Measurements from ENCODE around the gene MBOAT2. TPM values are rescaled to one million over a fixed set of nuclear protein-coding genes. Genes with fewer than 3 reads are reported as not detected.

The MBOAT2 gene
- total and polyA plus RNA-seq, 5 experiments from 2014 or later: 0.82 to 1.8 (median 1.1) TPM; not detected in 1

DNA sequence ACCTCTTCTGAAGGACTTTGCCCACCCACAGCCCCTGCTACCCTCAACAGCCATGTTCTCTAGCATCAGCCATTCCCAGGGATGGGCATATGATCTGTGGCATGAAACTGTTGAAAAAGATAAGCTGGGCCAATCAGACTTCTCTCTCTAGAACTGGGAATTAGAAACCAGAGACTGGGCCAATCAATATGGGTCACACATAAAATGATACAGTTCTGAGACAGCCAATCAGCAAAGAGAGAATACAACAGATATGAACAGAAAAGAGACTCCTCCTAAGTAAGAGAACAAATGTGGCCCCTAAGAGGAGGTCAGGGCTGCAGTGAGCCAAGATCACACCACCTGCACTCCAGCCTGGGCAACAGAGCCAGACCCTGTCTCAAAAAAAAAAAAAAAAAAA lies 168.2 kb downstream of the MBOAT2 start:
- POLR2A ChIA-PET: interaction anchor here (0.5 kb wide), 1 partner anchor 1392 kb away, joined by 3 read pairs; no protein-coding TSS in a partner anchor
- H3K27ac Mint-ChIP-seq: peak overlapping the region in 1 of 10 donors; percentile 96
- no peaks in the 10 kb centered on the region for H3K27me3 Mint-ChIP-seq
- no peaks in the 10 kb centered on the region for H3K9me3 Mint-ChIP-seq
- H3K36me3 Mint-ChIP-seq: peaks cover 0 to 2% (median 0%) of the 10 kb centered on the region in 3 donors
- ATAC-seq (no peak), DNase-seq (no peak)
- H3K4me3 Mint-ChIP-seq: peak overlapping the region; percentile 36 to 100 (median 99)
- H3K4me1 Mint-ChIP-seq: peaks cover 38 to 74% (median 68%) of the 10 kb centered on the region in 4 donors

DNA sequence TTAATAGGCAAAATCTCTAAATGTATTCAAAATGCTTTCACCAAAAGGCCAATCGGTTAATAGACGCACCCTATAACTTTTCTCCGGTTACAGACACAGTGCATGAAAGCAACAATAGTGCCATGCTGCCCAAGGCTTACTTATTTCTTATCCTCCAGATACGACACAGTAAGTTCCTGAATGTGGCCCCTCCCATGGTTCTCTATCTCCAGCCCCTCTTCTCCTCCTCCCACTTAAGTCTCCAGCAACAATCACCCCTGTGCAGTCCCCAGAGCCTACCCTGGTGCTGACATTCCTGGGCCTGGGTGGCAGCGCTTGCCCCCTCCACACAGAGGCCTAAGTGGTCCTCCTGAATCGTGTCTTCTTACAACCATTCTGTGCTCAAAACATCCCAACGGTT lies 169.6 kb downstream of the MBOAT2 start:
- peak overlapping the region in 5 of 10 donors; percentile 17 to 99 (median 23) for H3K4me3 Mint-ChIP-seq
- ATAC-seq (no peak), DNase-seq (no peak)
- peaks cover 0 to 2% (median 0%) of the 10 kb centered on the region in 3 donors for H3K36me3 Mint-ChIP-seq
- no peaks in the 10 kb centered on the region for H3K27me3 Mint-ChIP-seq
- H3K4me1 Mint-ChIP-seq: peaks cover 46 to 84% (median 77%) of the 10 kb centered on the region in 4 donors
- POLR2A ChIA-PET: no interaction called here
- H3K27ac Mint-ChIP-seq: no peak overlapping the region
- no peaks in the 10 kb centered on the region for H3K9me3 Mint-ChIP-seq

DNA sequence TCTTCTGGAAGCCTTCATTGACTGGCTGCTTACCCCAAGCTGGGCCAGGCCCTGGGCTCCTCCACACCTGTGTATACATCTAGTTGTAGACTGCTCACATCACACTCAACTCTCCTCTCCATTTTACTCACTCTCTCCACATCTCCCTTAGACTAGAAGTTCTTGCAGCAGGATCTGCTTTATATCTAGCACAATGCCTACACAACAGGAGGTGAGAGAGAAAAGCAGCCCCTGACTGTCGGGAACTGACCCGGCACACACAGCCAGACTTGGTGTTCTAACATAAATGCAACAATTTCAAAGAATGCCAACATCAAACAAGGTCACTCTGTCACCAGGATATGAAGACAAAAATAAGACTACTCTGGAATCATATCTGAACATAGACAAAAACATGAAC lies 172.0 kb downstream of the MBOAT2 start:
- Mint-ChIP-seq H3K27ac (peak overlapping the region in 4 of 10 donors; percentile 21 to 78 (median 40)), H3K4me3 (peak overlapping the region in 3 of 10 donors; percentile 3 to 24 (median 4)), H3K27me3 (no peaks in the 10 kb centered on the region), H3K36me3 (peaks cover 6 to 15% (median 8%) of the 10 kb centered on the region in 3 donors), H3K4me1 (peaks cover 53 to 88% (median 74%) of the 10 kb centered on the region in 4 donors), H3K9me3 (no peaks in the 10 kb centered on the region)
- DNase-seq (no peak), ATAC-seq (no peak)
- POLR2A ChIA-PET: no interaction called here

DNA sequence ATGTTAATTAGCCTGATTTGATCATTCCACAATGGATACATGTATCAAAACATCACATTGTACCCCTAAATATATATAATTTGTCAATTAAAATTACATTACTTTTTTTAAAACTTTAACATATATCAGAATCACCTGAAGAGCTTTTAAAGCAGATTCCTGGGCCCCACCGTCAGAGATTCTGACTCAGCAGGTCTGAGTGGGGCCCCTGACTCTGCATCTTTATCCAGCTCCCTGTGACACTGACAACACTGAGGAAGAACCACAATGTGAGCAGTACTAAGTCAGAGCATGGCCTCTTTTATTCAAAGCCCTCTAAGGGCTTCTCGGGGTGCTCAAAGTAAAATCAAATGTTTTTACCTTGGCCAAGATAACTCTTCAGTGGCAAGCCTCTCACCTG lies 175.8 kb downstream of the MBOAT2 start:
- DNase-seq: no peak
- H3K4me1 Mint-ChIP-seq: peaks cover 32 to 51% (median 40%) of the 10 kb centered on the region in 4 donors
- POLR2A ChIA-PET: no interaction called here

DNA sequence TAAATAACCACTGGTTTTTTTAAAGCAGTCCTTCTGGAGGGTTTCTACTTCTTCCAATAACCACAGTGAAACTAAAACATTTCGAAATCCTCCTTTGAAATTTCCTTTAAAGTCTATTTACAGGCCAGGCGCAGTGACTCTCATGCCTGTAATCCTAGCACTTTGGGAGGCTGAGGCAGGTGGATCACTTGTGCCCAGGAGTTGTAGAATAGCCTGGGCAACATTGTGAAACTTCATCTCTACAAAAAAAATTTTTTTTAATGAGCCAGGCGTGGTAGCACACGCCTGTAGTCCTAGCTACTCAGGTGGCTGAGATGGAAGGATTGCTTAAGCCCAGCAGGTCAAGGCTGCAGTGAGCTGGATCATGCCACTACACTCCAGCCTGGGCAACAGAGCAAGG lies 181.3 kb downstream of the MBOAT2 start:
- ATAC-seq: no peak
- POLR2A ChIA-PET: no interaction called here
- no peaks in the 10 kb centered on the region for H3K27me3 Mint-ChIP-seq
- peaks cover 2 to 6% (median 4%) of the 10 kb centered on the region in 4 donors for H3K4me1 Mint-ChIP-seq
- peaks cover 13 to 66% (median 29%) of the 10 kb centered on the region in 3 donors for H3K36me3 Mint-ChIP-seq
- no peak overlapping the region for H3K4me3 Mint-ChIP-seq
- no peak overlapping the region for H3K27ac Mint-ChIP-seq
- no peak for DNase-seq
- no peaks in the 10 kb centered on the region for H3K9me3 Mint-ChIP-seq

More for the DNA sequence above, 175.8 kb downstream of the MBOAT2 start:
- Mint-ChIP-seq H3K4me3 (no peak overlapping the region), H3K27ac (peak overlapping the region in 2 of 10 donors; percentile 27 to 65), H3K9me3 (no peaks in the 10 kb centered on the region), H3K36me3 (peaks cover 11 to 33% (median 18%) of the 10 kb centered on the region in 3 donors), H3K27me3 (no peaks in the 10 kb centered on the region)
- no peak for ATAC-seq

DNA sequence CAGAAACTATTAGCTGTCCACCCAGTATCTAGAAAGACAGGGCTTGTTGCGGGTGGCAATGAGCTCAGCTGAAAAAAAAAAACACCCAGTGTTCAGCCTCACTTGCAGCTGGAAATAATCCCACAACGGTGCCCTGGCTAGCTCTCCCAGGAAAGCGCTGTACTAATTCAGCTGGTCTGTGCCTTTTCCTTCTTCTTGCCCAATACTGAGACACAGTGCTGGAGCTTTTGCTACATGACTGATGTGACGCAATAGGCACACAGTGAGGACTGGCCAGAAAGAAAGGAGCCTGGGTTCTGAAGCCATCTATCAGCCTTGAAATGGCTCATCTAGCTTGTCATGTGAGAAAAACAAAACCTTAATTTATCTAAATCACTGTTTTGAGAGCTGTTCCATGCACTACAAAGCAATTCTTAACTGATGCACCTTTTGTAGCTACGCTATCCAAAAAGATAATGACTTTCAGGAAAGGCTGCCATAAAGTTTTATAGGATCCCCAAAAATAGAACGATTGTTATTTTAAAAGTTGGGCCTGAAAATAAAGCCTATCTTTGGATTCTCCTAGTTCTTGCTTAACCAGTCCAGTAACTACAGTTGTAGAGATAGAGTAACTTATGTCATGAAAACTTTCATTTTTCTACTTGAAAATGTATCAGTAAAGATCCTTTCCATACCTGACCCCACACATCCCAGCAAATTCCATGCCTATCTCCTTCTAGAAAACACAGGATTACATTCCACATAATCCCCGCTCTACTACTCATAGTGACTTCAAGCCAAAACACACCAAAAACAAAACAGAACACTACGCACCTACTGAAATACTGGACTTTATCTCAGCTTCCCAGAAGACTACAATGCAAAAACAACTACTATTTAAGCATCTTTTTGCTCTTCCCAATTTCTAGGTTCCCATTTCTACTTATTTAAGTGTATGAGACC lies 181.9 kb downstream of the MBOAT2 start:
- Mint-ChIP-seq H3K4me1 (peaks cover 0 to 4% (median 4%) of the 10 kb centered on the region in 4 donors), H3K36me3 (peaks cover 11 to 65% (median 27%) of the 10 kb centered on the region in 3 donors), H3K4me3 (no peak overlapping the region), H3K9me3 (no peaks in the 10 kb centered on the region), H3K27ac (no peak overlapping the region), H3K27me3 (no peaks in the 10 kb centered on the region)
- POLR2A ChIA-PET: no interaction called here
- ATAC-seq (no peak), DNase-seq (no peak)

DNA sequence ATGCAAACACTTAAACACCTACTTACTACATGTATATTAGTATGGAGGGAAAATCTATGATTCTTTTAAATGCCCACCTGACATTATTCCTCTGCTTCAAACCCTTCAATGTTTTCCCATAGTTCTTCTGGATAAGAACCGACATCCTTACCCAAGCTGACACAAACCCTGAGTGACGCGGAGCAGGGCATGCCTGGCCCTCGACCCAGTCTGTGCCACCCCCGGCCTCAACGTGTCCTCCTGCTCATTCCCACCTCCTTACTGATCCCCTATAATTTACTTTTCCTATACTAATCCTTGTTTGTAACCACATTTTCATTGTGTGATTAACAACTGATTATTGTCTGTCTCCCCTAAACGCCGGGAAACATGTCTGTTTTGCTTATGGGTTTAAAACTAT lies 183.5 kb downstream of the MBOAT2 start:
- Mint-ChIP-seq H3K4me3 (no peak overlapping the region), H3K9me3 (no peaks in the 10 kb centered on the region), H3K27me3 (no peaks in the 10 kb centered on the region), H3K27ac (no peak overlapping the region), H3K36me3 (peaks cover 10 to 69% (median 23%) of the 10 kb centered on the region in 3 donors), H3K4me1 (peaks cover 0 to 4% (median 4%) of the 10 kb centered on the region in 4 donors)
- DNase-seq (no peak), ATAC-seq (no peak)
- POLR2A ChIA-PET: no interaction called here

DNA sequence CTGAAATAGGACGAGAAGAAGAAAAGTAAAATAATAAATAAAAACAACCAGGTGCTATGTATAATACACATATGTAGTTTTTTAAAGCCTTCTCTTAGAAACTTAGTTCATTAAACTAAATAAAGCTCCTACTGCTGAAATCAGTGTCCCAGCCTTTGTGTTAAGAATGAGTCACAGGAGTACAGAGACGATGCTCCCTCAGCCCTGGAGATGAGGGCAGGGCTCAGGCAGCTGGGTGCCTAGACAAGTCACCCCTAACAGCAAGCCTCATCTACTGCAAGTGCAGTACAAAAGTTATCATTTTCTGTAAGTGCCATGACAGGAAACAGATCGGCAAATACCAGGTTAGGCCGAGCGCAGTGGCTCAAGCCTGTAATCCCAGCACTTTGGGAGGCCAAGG lies 184.3 kb downstream of the MBOAT2 start:
- Mint-ChIP-seq H3K27me3 (no peaks in the 10 kb centered on the region), H3K27ac (no peak overlapping the region), H3K36me3 (peaks cover 6 to 69% (median 18%) of the 10 kb centered on the region in 3 donors), H3K4me1 (peaks cover 0 to 4% (median 4%) of the 10 kb centered on the region in 4 donors), H3K4me3 (no peak overlapping the region), H3K9me3 (no peaks in the 10 kb centered on the region)
- no peak for ATAC-seq
- no peak for DNase-seq
- POLR2A ChIA-PET: no interaction called here

DNA sequence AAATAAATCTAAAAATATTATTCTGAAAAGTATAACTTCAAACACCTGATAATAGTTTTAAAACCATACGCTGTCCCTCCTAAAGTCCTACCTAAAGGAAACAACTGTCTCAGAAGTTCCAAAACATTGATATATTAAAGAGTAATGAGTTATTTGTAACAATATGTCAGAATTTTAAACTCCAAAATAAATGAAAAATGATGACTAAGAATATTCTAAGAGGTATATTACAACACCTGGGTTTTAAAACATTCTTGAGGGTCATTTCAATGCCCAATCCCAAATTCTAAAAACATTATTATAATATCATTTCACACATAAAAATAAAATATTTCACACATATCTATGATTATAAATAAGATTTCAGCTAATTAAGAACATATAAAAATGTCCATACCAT lies 186.3 kb downstream of the MBOAT2 start:
- no peaks in the 10 kb centered on the region for H3K27me3 Mint-ChIP-seq
- H3K4me1 Mint-ChIP-seq: peaks cover 0 to 4% (median 4%) of the 10 kb centered on the region in 4 donors
- H3K27ac Mint-ChIP-seq: no peak overlapping the region
- no peak for ATAC-seq
- POLR2A ChIA-PET: no interaction called here
- DNase-seq: no peak
- H3K36me3 Mint-ChIP-seq: peaks cover 6 to 80% (median 22%) of the 10 kb centered on the region in 3 donors
- H3K9me3 Mint-ChIP-seq: no peaks in the 10 kb centered on the region
- H3K4me3 Mint-ChIP-seq: no peak overlapping the region

DNA sequence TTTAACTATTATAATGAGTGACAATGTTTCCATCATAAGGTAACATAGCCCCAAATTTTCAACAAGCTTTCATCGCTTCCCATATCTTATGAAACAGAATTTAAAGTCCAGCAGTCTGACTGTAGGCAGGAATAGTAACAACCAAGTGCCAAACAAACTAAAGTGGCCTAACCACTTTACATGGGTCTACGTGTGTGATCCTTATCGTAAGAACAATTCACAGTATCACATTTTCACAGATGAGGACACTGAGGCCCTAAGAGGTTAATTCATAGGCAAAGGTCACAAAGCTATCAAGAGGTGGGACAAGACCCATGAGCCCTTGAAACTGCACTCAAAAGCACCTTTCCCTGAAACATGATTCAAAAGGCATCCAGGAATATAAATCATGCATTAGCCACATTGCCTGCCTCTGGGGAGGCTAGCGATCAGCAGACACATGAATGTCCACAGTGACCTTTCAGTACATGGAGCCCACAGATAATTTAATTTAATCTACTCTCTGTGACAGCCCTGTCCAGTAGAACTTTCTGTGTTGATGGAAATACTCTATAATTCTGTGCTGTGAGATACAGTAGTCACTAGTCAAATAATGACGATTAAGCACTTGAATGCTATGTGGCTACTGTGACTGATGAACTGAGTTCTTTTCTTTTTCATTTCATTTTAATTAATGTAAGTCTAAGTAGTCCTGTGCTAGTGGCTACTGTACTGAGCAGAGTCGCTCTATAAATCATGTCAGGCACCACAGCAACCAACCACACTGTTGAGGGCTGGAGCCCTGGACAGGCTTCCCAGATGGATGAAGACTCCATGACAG lies 196.4 kb downstream of the MBOAT2 start:
- ATAC-seq (no peak), DNase-seq (no peak)
- Mint-ChIP-seq H3K4me3 (no peak overlapping the region), H3K9me3 (no peaks in the 10 kb centered on the region), H3K4me1 (peaks cover 0 to 14% (median 3%) of the 10 kb centered on the region in 4 donors), H3K36me3 (peaks cover 16 to 90% (median 66%) of the 10 kb centered on the region in 3 donors), H3K27ac (no peak overlapping the region), H3K27me3 (no peaks in the 10 kb centered on the region)
- POLR2A ChIA-PET: no interaction called here

DNA sequence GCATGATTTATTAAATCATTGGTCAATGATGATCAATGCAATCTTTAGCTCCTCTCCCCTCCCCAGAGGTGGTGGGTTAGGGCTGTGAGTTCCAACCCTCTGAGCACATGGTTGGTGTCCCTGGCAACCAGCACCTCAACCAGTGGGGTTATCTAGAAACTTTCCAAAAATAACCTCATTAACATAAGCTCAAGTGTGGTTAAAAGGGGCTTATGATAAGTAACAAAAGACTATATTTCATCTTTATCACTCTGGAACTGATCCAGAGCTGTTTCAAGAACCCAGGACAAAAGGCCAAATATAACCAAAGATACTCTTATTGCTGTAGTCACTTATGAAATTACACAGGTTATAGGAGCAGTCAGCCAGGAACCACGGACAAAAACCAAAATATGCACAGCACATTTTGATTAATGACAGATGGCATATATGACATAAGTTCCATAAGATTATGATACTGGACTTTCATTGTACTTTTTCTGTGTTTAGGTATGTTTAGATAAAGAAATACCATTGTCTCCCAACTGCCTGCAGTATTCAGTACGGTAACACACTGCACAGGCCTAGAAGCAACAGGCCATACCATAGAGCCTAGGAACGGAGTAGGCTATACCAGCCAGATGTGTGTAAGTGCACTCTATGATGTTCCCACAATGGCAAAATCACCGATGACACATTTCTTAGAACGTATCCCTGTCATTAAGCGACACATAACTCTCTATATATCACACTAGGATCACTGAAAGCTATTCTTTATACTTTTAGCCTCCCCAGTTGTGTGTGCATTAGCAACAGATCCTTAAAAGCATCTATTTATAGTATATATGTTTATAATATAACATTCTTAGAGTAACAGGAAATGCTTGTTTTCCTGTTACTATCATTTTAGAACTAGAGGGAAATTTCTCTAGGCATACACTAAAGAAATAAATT lies 197.9 kb downstream of the MBOAT2 start:
- peak overlapping the region in 2 of 10 donors; percentile 17 to 28 for H3K27ac Mint-ChIP-seq

More for the DNA sequence above, 197.9 kb downstream of the MBOAT2 start:
- Mint-ChIP-seq H3K9me3 (no peaks in the 10 kb centered on the region), H3K4me3 (no peak overlapping the region), H3K4me1 (peaks cover 0 to 12% (median 3%) of the 10 kb centered on the region in 4 donors), H3K36me3 (peaks cover 10 to 90% (median 57%) of the 10 kb centered on the region in 3 donors), H3K27me3 (no peaks in the 10 kb centered on the region)
- ATAC-seq: no peak
- POLR2A ChIA-PET: no interaction called here
- DNase-seq: no peak

All from naive thymus-derived CD8-positive, alpha-beta T cell (primary cell).